ENCODE measurements around the gene CATSPERB. TPM values are rescaled to one million over a fixed set of nuclear protein-coding genes. Genes with fewer than 3 reads are reported as not detected.

Gene CATSPERB
- total and polyA plus RNA-seq, 2 donors (not counting 3 experiments of a cell fraction or from before 2014, with no cell fraction given): not detected

- H3K4me1 ChIP-seq (ENCODE audit: control insufficient read depth, extremely low read depth, insufficient read depth, low read length): no peaks in the 10 kb centered on the region
- peaks cover 0 to 7% of the 10 kb centered on the region in 2 experiments for H3K27me3 ChIP-seq (ENCODE audit: control insufficient read depth in 2 of 2, insufficient read depth in 2 of 2, low read length in 2 of 2)
- POLR2A ChIA-PET: no interaction called here
- no peaks in the 10 kb centered on the region for H3K9me3 ChIP-seq (replicated peaks; ENCODE audit: control insufficient read depth, insufficient read depth, low read length)
- no peak overlapping the region for H3K9ac ChIP-seq (replicated peaks; ENCODE audit: extremely low read depth, insufficient read depth, low read length)
- H3K9me1 ChIP-seq (replicated peaks; ENCODE audit: control insufficient read depth, extremely low read depth, insufficient read depth, low read length): no peaks in the 10 kb centered on the region
- no peak for FAIRE-seq
- H3K79me2 ChIP-seq (ENCODE audit: control insufficient read depth, insufficient read depth, low read length): no peaks in the 10 kb centered on the region
- DNase-seq (ENCODE audit: low read depth, low spot score): no peak
- no peaks in the 10 kb centered on the region for H3K36me3 ChIP-seq (ENCODE audit: control insufficient read depth in 2 of 2, extremely low read depth in 1 of 2, insufficient read depth in 2 of 2, low read length in 2 of 2)
- H3K4me3 ChIP-seq (replicated peaks in 1 of 3; ENCODE audit: insufficient read depth in 1 of 3, low read depth in 1 of 3, low read length in 3 of 3): no peak overlapping the region
- no peak overlapping the region for H3K4me2 ChIP-seq (ENCODE audit: insufficient read depth, low read length)
- no peak for TF ChIP-seq POLR2A (IDR thresholded peaks at IDR 0.05; ENCODE audit: low read depth, low read length)
- no peak for TF ChIP-seq MYC (IDR thresholded peaks at IDR 0.05; ENCODE audit: low read depth, low read length)
- no peak for TF ChIP-seq JUN (IDR thresholded peaks at IDR 0.05; ENCODE audit: borderline replicate concordance, insufficient read depth, insufficient read length, low read depth)
- TF ChIP-seq FOS (IDR thresholded peaks at IDR 0.05; ENCODE audit: borderline replicate concordance, insufficient read depth, low read length): no peak
- no peak for TF ChIP-seq EZH2 (IDR thresholded peaks at IDR 0.05; ENCODE audit: borderline replicate concordance, low read depth, low read length, severe bottlenecking)
- TF ChIP-seq GATA2 (IDR thresholded peaks at IDR 0.05; ENCODE audit: insufficient read depth, insufficient read length, low read depth, low read length): no peak
- TF ChIP-seq POLR2AphosphoS5 (IDR thresholded peaks at IDR 0.05; ENCODE audit: insufficient read depth, low read depth, low read length): no peak
- TF ChIP-seq MAX (IDR thresholded peaks at IDR 0.05; ENCODE audit: insufficient read depth, insufficient read length): no peak
- no peak for TF ChIP-seq CTCF (IDR thresholded peaks at IDR 0.05; ENCODE audit: extremely low read depth in 1 of 2, insufficient read depth in 1 of 2, low read depth in 1 of 2, low read length in 2 of 2)
- dilution Hi-C loops (cut with MboI; ENCODE audit: extremely low pct_ligation_motif_present, low sequenced_read_pairs) (no loop called here), intact Hi-C loops (cut with micrococcal nuclease) (no loop called here)
- H2AFZ ChIP-seq (ENCODE audit: low read depth, low read length): no peak overlapping the region
- BruUV-seq (replicated peaks): no TSS peak
- no peak overlapping the region for H3K27ac ChIP-seq (ENCODE audit: insufficient read depth, low read depth, low read length)
- CTCF ChIA-PET: no interaction called here
- no peaks in the 10 kb centered on the region for H4K20me1 ChIP-seq (replicated peaks; ENCODE audit: control insufficient read depth, extremely low read depth, insufficient read depth, low read length)
These were observed 21.1 kb upstream of the CATSPERB start for GRCh38 chr14:91752961-91753360.

All from endothelial cell of umbilical vein (primary cell).